Panc1 (cell line): ENCODE data around the gene TLCD1. TPM values are rescaled to one million over a fixed set of nuclear protein-coding genes. Genes with fewer than 3 reads are reported as not detected.

Source experiments
- ATAC-seq: fragments of 200-7000 bp; cut with Tn5 transposase; 2 replicates; pipeline ENCODE4 v1.9.1; 2020; ENCODE audit warnings: mild to moderate bottlenecking, moderate library complexity
- BruUV-seq: library from RNA; stranded (reverse); fragments of 400-500 nt; replicated peaks from 2 replicates; lab custom pipeline; 2021; lab: Mats Ljungman, UMichigan
- CTCF ChIA-PET: fragments of 300-600 bp; sonication (Branson Sonifier 250); formaldehyde crosslinking; loops from one replicate; lab custom pipeline; 2022; ENCODE audit warnings: antibody characterized with exemption; lab: Charles Lee
- POLR2A ChIA-PET: fragments of 300-600 bp; sonication (Branson Sonifier 250); formaldehyde crosslinking; loops from one replicate; lab custom pipeline; 2022; ENCODE audit warnings: antibody characterized with exemption; lab: Charles Lee
- DNase-seq: peaks from one replicate; pipeline ENCODE4 v3.0.0-alpha.2; 2010; ENCODE audit warnings: low read depth, low spot score
- H3K27ac ChIP-seq: 2 replicates; pipeline ENCODE4 v1.5.1; 2011; ENCODE audit warnings: mild to moderate bottlenecking, low read length, inconsistent platforms
- H3K27me3 ChIP-seq: fragments of 200-500 bp; sonication (Bioruptor generic); 2 replicates; pipeline ENCODE4 v1.6.0; 2014; ENCODE audit warnings: low read length, inconsistent platforms; ENCODE audit not compliant: control insufficient read depth, insufficient read depth
- H3K36me3 ChIP-seq: fragments of 200-500 bp; sonication (Bioruptor generic); 2 replicates; pipeline ENCODE4 v1.5.1; 2014; ENCODE audit warnings: inconsistent platforms, mild to moderate bottlenecking, low read length, moderate library complexity; ENCODE audit not compliant: control insufficient read depth, insufficient read depth
- H3K4me1 ChIP-seq: 2 replicates; pipeline ENCODE4 v1.5.1; 2011; ENCODE audit warnings: inconsistent platforms, mild to moderate bottlenecking, low read length, moderate library complexity; ENCODE audit not compliant: control insufficient read depth, insufficient read depth
- H3K4me3 ChIP-seq, 2 experiments: 2 replicates each; pipeline ENCODE4 v1.5.1; 2011 to 2012; ENCODE audit warnings: low read depth in 2 of 2, low read length in 2 of 2, mild to moderate bottlenecking in 2 of 2, inconsistent platforms in 1 of 2, moderate library complexity in 1 of 2
- H3K9me3 ChIP-seq: fragments of 200-500 bp; sonication (Bioruptor generic); 2 replicates; pipeline ENCODE4 v1.5.1; 2014; ENCODE audit warnings: low read depth, mild to moderate bottlenecking, inconsistent platforms, low read length, moderate library complexity; ENCODE audit not compliant: control insufficient read depth, insufficient read depth
- POLR2AphosphoS5 ChIP-seq: IDR thresholded peaks from 2 replicates; pipeline ENCODE4 v1.6.1; 2012; ENCODE audit warnings: mild to moderate bottlenecking, low read depth, low read length, moderate library complexity
- SIN3A ChIP-seq: IDR thresholded peaks from 2 replicates; pipeline ENCODE4 v1.6.1; 2012; ENCODE audit warnings: low read depth, mild to moderate bottlenecking, low read length, moderate library complexity, borderline replicate concordance; ENCODE audit not compliant: insufficient read depth
- TCF7L2 ChIP-seq: IDR thresholded peaks from 2 replicates; pipeline ENCODE4 v1.6.1; 2011; ENCODE audit warnings: mild to moderate bottlenecking, low read depth, low read length, inconsistent platforms
- in situ Hi-C: cut with HindIII; loops from 2 replicates; pipeline ENCODE4 v1.10.0; 2016; ENCODE audit warnings: low sequenced_read_pairs, low pct_unique_long_range_greater_than_20kb
- intact Hi-C: fragments of 100-400 bp; cut with micrococcal nuclease; formaldehyde crosslinking; loops from one replicate; pipeline ENCODE4 v1.10.0; 2022; ENCODE audit not compliant: unreplicated experiment
- total RNA-seq: library from RNA; stranded (reverse); gene quantifications from one replicate; pipeline ENCODE4 v1.2.1, GENCODE V29; 2021; ENCODE audit not compliant: unreplicated experiment
- TF ChIP-seq, protein P1 (sequence below): fragments of 450-650 bp; IDR thresholded peaks from 2 replicates; pipeline ENCODE4 v1.5.1; 2017; ENCODE audit warnings: mild to moderate bottlenecking
- TF ChIP-seq, protein P2 (sequence below), 2 experiments: IDR thresholded peaks; 2 replicates each; pipeline ENCODE4 v1.6.1; 2011 to 2012; ENCODE audit warnings: low read depth in 2 of 2, control low read depth in 1 of 2, low read length in 1 of 2, mild to moderate bottlenecking in 1 of 2, moderate library complexity in 1 of 2; ENCODE audit not compliant: insufficient read depth in 1 of 2

Gene TLCD1
- total RNA-seq, 1 experiment from 2014 or later: 55.7 TPM

DNA sequence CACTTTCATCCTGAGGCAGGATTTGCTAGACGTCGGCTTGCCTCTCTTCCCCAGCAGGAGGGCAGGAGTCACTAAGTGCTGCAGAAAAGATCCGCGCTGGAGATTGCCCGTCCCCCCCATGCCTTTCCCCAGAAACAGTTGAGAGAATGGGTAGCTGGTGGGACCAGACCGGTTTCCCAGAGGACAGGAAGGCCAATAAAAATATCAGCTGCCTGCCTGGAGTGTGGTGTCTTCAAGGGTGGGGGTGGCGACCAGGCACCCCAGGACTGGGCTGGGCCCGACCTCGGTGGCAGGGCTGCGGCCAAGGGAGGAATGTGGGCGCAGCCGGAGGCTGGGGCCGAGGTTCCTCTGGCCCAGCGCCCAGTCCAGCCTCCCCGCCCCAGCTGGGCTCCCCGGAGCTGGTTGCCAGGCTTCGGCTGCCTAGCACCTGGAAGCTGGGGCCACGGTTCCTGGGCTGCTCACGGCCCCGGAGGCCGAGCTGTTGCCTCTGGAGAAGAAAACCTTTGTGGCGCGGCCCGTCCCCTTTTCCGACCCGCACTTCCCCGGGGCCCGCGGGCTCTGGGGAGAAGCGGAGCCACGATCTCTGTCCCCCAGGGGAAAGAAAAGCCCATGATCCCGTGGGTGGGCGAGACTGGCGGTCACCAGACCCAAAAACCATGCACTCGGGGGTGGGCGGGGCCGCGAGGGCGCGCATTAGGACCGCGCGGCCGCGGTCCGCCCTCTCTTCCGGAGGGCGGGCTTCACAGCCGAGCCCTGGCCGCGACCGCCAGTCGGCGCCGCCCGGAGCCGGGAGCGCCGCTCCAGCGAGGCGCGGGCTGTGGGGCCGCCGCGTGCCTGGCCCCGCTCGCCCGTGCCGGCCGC is 17.4 kb upstream of the TLCD1 start, which contains the start of gene TRAF4:
TSS of gene TRAF4 (plus strand) at position 769 of the 861 bp plus-strand sequence. CDS start 102 bp downstream, outside the sequence.
- Histone ChIP-seq H3K27me3 (no peaks in the 10 kb centered on the region), H3K9me3 (no peaks in the 10 kb centered on the region), H3K36me3 (no peaks in the 10 kb centered on the region; the same call in 1 of the 2 replicates), H3K4me3 (peak within 1 kb of the TSS; percentile 89 to 99), H3K4me1 (peaks cover 39% of the 10 kb centered on the region), H3K27ac (peak within 1 kb of the TSS; percentile 99)
- ATAC-seq (peak; percentile 85), DNase-seq (no peak)
- TSS peak; percentile 97 for BruUV-seq
- in situ Hi-C loops: no loop called here
- ChIA-PET POLR2A (interaction anchor here (0.6 to 1.7 kb wide), 4 partner anchors 10 to 565 kb away, joined by 3 to 26 read pairs (median 6); partner anchors contain the start of gene NEK8), CTCF (interaction anchor here (0.5 to 1.5 kb wide), 4 partner anchors 11 to 245 kb away, joined by 3 to 13 read pairs (median 10); partner anchors contain the start of gene TLCD1)
- intact Hi-C loops: no loop called here
- TF ChIP-seq TCF7L2: peak; percentile 57; the same call in 1 of the 2 replicates
- TF ChIP-seq POLR2AphosphoS5: peak; percentile 57
- peak; percentile 32; the same call in 1 of the 2 replicates for TF ChIP-seq SIN3A
- TF ChIP-seq, protein P1, sequence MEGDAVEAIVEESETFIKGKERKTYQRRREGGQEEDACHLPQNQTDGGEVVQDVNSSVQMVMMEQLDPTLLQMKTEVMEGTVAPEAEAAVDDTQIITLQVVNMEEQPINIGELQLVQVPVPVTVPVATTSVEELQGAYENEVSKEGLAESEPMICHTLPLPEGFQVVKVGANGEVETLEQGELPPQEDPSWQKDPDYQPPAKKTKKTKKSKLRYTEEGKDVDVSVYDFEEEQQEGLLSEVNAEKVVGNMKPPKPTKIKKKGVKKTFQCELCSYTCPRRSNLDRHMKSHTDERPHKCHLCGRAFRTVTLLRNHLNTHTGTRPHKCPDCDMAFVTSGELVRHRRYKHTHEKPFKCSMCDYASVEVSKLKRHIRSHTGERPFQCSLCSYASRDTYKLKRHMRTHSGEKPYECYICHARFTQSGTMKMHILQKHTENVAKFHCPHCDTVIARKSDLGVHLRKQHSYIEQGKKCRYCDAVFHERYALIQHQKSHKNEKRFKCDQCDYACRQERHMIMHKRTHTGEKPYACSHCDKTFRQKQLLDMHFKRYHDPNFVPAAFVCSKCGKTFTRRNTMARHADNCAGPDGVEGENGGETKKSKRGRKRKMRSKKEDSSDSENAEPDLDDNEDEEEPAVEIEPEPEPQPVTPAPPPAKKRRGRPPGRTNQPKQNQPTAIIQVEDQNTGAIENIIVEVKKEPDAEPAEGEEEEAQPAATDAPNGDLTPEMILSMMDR: no peak

DNA sequence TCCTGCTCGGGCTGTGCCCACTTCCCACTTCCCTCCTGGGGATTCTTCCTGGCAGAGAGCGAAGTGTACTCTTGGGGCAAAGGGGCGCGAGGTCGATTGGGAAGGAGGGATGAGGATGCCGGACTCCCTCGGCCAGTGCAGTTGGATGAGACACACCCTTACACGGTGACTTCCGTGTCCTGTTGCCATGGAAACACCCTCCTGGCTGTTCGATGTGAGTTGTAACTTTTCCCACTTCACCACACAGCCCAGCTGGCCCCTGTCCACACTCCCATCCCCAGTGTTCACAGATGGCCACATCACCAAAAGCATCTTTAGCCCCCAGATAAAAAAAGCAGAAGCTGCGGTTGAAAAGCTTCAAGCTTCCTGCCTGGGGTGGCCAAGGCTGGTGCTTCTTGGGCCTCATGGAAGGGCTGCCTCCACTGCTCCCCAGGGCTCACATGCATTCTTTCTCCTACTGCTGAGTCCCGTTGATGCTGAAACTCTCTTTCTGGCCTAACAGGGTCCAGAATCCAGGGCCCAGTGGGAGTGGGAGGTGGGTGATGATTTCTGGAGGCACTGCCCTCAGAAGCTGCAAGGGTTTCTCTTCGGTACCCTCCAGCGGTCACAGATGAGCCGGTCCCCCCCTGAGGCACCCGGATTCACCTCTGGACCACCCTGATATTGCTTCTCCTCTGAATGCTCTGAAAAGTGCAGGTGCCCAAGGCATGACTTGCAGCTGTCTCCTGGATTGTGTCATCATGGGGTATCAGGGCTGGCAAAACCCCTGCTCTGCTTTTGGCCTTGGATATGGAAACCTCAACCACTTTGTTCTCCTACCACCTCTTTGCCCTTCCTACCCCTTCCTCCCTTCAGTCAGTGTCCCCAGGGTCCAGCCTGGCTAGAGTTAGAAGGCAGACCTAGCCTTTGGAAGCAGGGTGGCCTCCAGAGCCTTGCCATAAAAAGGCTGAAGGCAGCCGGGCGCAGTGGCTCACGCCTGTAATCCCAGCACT is 15.6 kb upstream of the TLCD1 start:
- Histone ChIP-seq H3K4me1 (peaks cover 21% of the 10 kb centered on the region), H3K27me3 (no peaks in the 10 kb centered on the region), H3K36me3 (no peaks in the 10 kb centered on the region; the same call in 1 of the 2 replicates), H3K9me3 (no peaks in the 10 kb centered on the region), H3K4me3 (no peak overlapping the region), H3K27ac (peak overlapping the region; percentile 31; the same call in 1 of the 2 replicates)
- ATAC-seq (no peak), DNase-seq (no peak)
- CTCF ChIA-PET: no interaction called here
- BruUV-seq: no TSS peak
- intact Hi-C loops (no loop called here), in situ Hi-C loops (no loop called here)
- POLR2A ChIA-PET: no interaction called here
- TF ChIP-seq TCF7L2: no peak
- TF ChIP-seq, protein P1: no peak
- no peak for TF ChIP-seq POLR2AphosphoS5
- no peak for TF ChIP-seq SIN3A
- TF ChIP-seq, protein P2, sequence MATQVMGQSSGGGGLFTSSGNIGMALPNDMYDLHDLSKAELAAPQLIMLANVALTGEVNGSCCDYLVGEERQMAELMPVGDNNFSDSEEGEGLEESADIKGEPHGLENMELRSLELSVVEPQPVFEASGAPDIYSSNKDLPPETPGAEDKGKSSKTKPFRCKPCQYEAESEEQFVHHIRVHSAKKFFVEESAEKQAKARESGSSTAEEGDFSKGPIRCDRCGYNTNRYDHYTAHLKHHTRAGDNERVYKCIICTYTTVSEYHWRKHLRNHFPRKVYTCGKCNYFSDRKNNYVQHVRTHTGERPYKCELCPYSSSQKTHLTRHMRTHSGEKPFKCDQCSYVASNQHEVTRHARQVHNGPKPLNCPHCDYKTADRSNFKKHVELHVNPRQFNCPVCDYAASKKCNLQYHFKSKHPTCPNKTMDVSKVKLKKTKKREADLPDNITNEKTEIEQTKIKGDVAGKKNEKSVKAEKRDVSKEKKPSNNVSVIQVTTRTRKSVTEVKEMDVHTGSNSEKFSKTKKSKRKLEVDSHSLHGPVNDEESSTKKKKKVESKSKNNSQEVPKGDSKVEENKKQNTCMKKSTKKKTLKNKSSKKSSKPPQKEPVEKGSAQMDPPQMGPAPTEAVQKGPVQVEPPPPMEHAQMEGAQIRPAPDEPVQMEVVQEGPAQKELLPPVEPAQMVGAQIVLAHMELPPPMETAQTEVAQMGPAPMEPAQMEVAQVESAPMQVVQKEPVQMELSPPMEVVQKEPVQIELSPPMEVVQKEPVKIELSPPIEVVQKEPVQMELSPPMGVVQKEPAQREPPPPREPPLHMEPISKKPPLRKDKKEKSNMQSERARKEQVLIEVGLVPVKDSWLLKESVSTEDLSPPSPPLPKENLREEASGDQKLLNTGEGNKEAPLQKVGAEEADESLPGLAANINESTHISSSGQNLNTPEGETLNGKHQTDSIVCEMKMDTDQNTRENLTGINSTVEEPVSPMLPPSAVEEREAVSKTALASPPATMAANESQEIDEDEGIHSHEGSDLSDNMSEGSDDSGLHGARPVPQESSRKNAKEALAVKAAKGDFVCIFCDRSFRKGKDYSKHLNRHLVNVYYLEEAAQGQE (IDR thresholded peaks at IDR 0.05; ENCODE audit: insufficient read depth in 1 of 2, low read depth in 2 of 2, low read length in 1 of 2): no peak
